SK-N-SH treated with all-trans-retinoic acid at 6 μM for 48 hours (cell line): ENCODE data around the gene ARSB.

Source experiments
- ARNTL ChIP-seq: fragments of 450-650 bp; formaldehyde crosslinking; IDR thresholded peaks from 2 replicates; pipeline ENCODE4 v1.5.0; 2020; ENCODE audit warnings: low read depth, mild to moderate bottlenecking, moderate library complexity, borderline replicate concordance
- ESRRG ChIP-seq: fragments of 250-450 bp; sonication (Bioruptor Pico); IDR thresholded peaks from 2 replicates; pipeline ENCODE4 v1.6.1; 2021; ENCODE audit warnings: mild to moderate bottlenecking
- TCF4 ChIP-seq: fragments of 250-450 bp; sonication (Bioruptor Pico); IDR thresholded peaks from 2 replicates; pipeline ENCODE4 v1.8.0; 2021; ENCODE audit warnings: mild to moderate bottlenecking, moderate library complexity, borderline replicate concordance
- ZC3H10 ChIP-seq: fragments of 250-450 bp; sonication (Bioruptor Pico); IDR thresholded peaks from 2 replicates; pipeline ENCODE4 v1.5.1; 2021; ENCODE audit warnings: mild to moderate bottlenecking, moderate library complexity
- ZFP30 ChIP-seq: fragments of 450-650 bp; formaldehyde crosslinking; IDR thresholded peaks from 2 replicates; pipeline ENCODE4 v1.5.0; 2022; ENCODE audit warnings: mild to moderate bottlenecking, moderate library complexity
- ZNF8 ChIP-seq: fragments of 450-650 bp; formaldehyde crosslinking; IDR thresholded peaks from 2 replicates; pipeline ENCODE4 v1.5.0; 2020; ENCODE audit warnings: mild to moderate bottlenecking, moderate library complexity
- TF ChIP-seq, protein P1 (sequence below): fragments of 250-450 bp; sonication (Bioruptor Pico); IDR thresholded peaks from 2 replicates; pipeline ENCODE4 v1.5.1; 2020; ENCODE audit warnings: low read depth, mild to moderate bottlenecking, moderate library complexity

DNA sequence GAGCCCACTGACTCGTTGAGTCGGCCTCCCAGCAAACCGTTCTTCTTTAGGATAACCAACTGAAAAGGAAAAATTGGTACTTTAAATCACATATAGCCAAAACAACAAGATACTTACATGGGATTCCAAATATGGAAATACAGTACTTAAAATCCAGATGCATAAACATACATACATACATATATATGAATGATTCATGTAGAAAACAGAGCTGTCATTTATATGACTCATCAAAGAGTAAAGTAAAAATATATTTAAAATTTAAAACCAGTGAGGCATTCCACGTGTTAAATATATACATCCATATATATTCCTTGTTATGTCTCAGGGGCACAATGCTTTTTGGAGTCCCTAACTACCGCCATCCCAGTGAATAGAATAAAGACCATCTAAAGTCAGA, 47.7 kb upstream of the ARSB start:
- no peak for TF ChIP-seq ZFP30 (CRISPR knock-in tag)
- TF ChIP-seq ZC3H10: no peak
- no peak for TF ChIP-seq ZNF8 (CRISPR knock-in tag)
- no peak for TF ChIP-seq ESRRG
- TF ChIP-seq TCF4 (CRISPR knock-in tag): no peak
- TF ChIP-seq, protein P1, sequence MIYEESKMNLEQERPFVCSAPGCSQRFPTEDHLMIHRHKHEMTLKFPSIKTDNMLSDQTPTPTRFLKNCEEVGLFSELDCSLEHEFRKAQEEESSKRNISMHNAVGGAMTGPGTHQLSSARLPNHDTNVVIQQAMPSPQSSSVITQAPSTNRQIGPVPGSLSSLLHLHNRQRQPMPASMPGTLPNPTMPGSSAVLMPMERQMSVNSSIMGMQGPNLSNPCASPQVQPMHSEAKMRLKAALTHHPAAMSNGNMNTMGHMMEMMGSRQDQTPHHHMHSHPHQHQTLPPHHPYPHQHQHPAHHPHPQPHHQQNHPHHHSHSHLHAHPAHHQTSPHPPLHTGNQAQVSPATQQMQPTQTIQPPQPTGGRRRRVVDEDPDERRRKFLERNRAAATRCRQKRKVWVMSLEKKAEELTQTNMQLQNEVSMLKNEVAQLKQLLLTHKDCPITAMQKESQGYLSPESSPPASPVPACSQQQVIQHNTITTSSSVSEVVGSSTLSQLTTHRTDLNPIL (CRISPR knock-in tag): no peak
- TF ChIP-seq ARNTL: no peak
